Purkinje cell (primary cell): ENCODE data around the gene CCHCR1. TPM values are rescaled to one million over a fixed set of nuclear protein-coding genes. Genes with fewer than 3 reads are reported as not detected.

ENCODE experiments used
- polyA plus RNA-seq: library from polyadenylated mRNA; unstranded; fragments of >200 nt; fragmentation: Nextera tagmentation; gene quantifications from 2 replicates; pipeline ENCODE4 v1.2.1, GENCODE V29; 2014

CCHCR1 gene, protein sequence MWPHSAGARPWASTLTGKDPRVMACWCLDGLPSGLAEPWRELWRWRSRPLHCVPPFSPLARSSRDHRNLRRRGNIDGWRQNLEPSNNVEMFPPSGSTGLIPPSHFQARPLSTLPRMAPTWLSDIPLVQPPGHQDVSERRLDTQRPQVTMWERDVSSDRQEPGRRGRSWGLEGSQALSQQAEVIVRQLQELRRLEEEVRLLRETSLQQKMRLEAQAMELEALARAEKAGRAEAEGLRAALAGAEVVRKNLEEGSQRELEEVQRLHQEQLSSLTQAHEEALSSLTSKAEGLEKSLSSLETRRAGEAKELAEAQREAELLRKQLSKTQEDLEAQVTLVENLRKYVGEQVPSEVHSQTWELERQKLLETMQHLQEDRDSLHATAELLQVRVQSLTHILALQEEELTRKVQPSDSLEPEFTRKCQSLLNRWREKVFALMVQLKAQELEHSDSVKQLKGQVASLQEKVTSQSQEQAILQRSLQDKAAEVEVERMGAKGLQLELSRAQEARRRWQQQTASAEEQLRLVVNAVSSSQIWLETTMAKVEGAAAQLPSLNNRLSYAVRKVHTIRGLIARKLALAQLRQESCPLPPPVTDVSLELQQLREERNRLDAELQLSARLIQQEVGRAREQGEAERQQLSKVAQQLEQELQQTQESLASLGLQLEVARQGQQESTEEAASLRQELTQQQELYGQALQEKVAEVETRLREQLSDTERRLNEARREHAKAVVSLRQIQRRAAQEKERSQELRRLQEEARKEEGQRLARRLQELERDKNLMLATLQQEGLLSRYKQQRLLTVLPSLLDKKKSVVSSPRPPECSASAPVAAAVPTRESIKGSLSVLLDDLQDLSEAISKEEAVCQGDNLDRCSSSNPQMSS
- polyA plus RNA-seq, result 0.52 and 1.4 TPM in 2 replicates

DNA sequence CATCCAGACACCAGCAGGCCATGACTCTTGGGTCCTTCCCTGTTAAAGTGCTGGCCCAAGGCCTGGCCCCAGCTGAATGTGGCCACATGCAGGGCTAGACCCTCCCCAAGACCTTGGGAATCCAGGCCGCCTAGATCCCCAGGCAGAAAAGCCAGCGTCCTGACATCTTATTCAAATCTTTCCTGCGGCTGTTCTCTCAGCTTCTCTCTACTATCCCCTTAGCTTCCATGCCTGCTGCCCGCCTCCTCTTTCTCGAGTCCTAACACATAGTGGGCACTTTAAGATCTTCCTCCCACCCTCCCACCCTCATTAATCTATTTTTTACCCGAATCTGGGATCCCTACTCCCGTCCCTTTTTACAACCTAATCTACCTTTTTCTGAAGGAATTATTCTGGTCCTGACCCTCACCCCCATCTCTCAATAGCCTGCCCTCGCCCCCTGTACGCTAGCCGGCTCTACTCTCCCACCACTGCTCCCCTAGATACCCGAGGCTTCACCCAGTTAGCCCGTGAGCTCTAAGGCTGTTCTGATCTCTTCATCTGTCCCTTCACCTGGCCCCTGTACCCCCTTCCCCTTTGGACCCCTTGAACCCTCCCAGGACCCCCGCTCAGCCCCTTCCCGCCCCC lies at the start of gene CCHCR1:
Gene CCHCR1 (minus strand): TSS at position 290 of the 627 bp plus-strand sequence. CDS start 202 bp downstream, at position 88.

DNA sequence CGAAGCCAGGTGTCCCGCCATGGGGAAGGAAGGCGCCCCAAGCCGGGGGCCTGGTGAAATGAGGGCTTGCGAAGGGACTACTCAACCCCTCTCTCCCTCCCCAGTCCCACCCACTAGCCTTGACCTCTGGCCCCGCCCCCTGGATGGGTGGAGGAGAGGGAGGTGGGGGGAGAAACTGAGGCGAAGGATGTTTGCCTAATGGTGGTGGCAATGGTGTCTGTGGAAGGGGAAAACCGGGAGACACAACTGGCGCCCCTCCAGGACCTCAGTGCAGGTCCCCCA lies 12.9 kb upstream of the CCHCR1 start, which contains the start of gene POU5F1:
Gene POU5F1 (minus strand): TSS at position 83 of the 282 bp plus-strand sequence. CDS start 62 bp downstream, at position 21.

DNA sequence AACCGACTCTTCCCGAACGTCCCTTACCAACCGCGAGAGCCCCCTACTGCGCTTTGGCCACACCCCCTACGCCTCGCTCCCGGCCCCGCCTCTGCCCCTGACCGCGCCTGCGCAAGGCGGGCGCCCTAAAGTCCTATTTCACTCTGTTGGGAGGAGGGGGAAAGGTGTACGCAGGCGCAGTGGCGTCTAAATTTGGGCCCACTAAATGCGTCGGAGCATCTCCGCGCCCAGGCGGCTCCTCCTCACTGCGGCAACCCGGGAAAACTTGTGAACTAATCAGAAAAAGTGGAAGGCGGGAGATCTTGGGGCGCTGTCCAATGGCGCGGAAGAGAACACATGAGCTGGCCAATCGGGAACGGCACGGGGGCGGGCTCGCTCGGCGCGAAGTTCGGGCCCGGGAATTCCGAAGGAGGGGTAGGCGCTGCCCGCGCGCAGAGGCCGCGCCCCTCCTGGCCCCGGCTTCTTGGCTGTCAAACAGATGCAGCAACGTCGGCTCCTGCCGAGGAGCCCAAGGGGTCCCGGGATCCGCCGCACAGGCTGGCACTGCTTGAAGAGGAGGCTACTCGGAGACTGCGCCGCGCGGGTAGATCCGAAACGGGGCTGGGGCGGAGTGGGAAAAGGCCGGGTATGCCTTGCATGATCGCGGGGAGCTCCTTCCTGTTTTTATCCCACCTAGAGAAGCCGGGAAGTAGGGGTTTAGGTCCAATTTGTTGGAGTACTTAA lies 699 bp upstream of the CCHCR1 start, which contains the start of gene TCF19:
Gene TCF19 (plus strand): TSS at position 450 of the 723 bp plus-strand sequence. CDS start 881 bp downstream, outside the sequence.

DNA sequence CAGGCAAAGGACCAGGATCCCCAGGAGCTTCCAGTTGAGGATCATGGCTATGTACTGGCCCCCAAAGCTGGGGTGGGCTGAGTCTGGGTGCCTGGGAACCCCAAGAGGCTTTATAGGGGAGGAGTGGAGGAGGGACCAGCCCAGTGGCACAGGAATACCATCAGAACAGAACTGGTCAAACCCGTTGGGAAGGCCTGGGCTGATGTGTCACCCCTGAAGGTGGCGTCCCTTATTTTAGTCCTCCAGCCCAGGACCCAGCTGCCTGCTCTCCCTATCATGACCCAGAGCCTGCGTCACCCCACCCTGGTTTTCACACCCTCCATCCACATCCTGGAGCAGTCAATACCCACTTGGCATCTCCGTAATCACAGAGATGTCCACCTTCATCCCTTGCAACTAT lies 18.6 kb downstream of the CCHCR1 start, which contains the start of gene PSORS1C2:
Gene PSORS1C2 (minus strand): TSS at position 85 of the 400 bp plus-strand sequence. CDS start 40 bp downstream, at position 45.

DNA sequence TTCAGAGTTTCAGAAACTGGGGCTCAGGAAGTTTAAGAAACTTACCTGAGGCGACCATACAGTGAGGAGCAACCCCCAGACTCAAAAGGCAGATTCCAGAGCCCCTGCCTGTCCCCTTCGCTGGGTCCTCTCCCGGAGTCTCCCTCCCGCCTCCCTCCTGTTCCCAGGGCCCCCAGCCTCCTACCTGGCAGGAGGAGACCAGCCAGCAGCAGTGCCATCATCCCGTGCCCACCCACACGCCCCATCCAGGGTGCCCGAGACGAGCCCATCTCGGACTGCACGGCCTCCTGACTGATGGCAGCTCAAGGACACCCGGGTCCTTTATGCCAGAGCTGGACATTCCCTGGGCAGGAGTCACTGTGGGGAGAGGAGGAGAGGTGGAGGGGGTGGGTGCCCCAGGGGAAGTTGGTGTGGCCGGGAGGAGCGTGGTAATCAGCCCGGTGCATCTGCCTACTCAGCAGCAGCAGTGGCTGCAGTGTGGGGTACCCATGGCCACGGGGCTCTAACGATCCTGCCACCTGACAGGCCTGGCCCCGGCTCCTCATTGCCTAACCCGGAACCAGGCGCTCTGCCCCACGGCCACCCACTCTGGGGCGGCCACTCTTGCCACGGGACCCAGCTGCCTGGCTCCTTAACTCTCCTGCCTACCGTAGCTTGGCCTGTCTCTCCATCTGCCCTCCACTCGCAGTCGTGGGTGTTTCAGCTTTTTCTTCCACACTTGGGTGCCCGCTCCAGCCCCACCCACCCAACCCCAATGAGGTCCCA lies 37.3 kb downstream of the CCHCR1 start, which contains the start of gene CDSN:
Gene CDSN (minus strand): TSS at position 296 of the 765 bp plus-strand sequence. CDS start 27 bp downstream, at position 269.

DNA sequence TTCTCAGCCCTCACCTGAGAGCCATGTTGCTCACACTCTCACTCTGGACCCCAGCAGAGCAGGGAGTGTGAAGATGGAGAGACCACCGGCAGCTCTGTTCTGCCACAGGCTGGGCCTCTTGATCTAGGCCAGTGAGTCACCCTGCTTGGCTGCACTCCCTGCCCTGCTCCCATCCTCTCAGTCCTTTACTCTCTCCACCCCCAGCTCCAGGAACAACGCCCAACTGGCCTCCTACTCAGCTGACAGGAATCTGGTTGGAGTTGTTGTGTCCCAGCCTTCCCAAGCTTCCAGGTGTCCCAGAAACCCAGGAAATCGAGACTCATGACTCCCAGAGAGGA lies 43.1 kb downstream of the CCHCR1 start, which contains the start of gene PSORS1C1:
Gene PSORS1C1 (plus strand): TSS at position 260 of the 338 bp plus-strand sequence. CDS start 14,833 bp downstream, outside the sequence.

DNA sequence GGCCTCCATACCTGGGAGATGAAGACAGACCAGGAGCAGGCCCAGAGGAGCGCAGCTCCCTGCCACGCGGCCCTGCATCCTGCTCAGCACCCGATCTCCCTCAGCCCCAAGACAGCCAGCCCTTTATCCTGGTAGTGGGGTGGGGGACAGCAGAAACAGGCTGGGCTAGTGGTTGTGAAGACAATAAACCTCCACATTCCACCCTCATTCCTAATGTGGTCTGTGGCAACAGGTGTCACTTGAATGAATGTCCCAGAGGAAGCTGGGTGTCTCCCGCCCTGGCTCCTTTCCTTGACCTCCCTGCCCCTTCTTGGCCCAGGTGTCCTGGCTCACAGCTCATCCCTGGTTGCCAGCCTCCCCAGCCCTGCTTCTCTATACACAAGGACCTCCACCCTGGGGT lies 45.1 kb downstream of the CCHCR1 start, which contains the start of gene C6orf15:
Gene C6orf15 (minus strand): TSS at position 98 of the 400 bp plus-strand sequence. CDS start 20 bp downstream, at position 78.

Other genes with a start within 250 kb of the CCHCR1 start
- 1.7 TPM in 1 of 2 replicates, not detected in the other for gene GTF2H4, start 249.6 kb downstream of the CCHCR1 start, polyA plus RNA-seq
- gene VARS2, start 243.6 kb downstream of the CCHCR1 start, polyA plus RNA-seq, result 1.0 and 1.6 TPM in 2 replicates
- not detected in 2 replicates for gene SFTA2, start 225.6 kb downstream of the CCHCR1 start, polyA plus RNA-seq
- gene MUCL3, start 216.8 kb downstream of the CCHCR1 start, polyA plus RNA-seq, result not detected in 2 replicates
- not detected in 2 replicates for gene MUC21, start 174.1 kb downstream of the CCHCR1 start, polyA plus RNA-seq
- gene MUC22, start 147.3 kb downstream of the CCHCR1 start, polyA plus RNA-seq, result not detected in 2 replicates
- not detected in 2 replicates for gene C6orf15, start 45.2 kb downstream of the CCHCR1 start, polyA plus RNA-seq
- gene PSORS1C1, start 43.0 kb downstream of the CCHCR1 start, polyA plus RNA-seq, result 3.5 TPM in 1 of 2 replicates, not detected in the other
- not detected in 2 replicates for gene CDSN, start 37.4 kb downstream of the CCHCR1 start, polyA plus RNA-seq
- gene PSORS1C2, start 18.7 kb downstream of the CCHCR1 start, polyA plus RNA-seq, result not detected in 2 replicates
- gene TCF19, start 787 bp upstream of the CCHCR1 start, polyA plus RNA-seq, result 0.15 and 0.32 TPM in 2 replicates
- not detected in 2 replicates for gene POU5F1, start 12.9 kb upstream of the CCHCR1 start, polyA plus RNA-seq
- gene HLA-C, start 114.3 kb upstream of the CCHCR1 start, polyA plus RNA-seq, result 10.6 and 18.4 TPM in 2 replicates
- 164 and 256 TPM in 2 replicates for gene HLA-B, start 199.4 kb upstream of the CCHCR1 start, polyA plus RNA-seq
- gene MICA, start 245.8 kb upstream of the CCHCR1 start, polyA plus RNA-seq, result 0.32 TPM in 1 of 2 replicates, not detected in the other